HepG2 (cell line): ENCODE measurements around the gene GNA12. TPM values are rescaled to one million over a fixed set of nuclear protein-coding genes. Genes with fewer than 3 reads are reported as not detected.

ENCODE experiments used
- ATF7 ChIP-seq, 2 experiments: fragments of 450-650 bp in 1 of 2; sonication (generic) in 1 of 2; formaldehyde crosslinking in 1 of 2; IDR thresholded peaks; 2 replicates each; pipeline versions ENCODE4 v1.4.0 to v1.6.1; 2016 to 2020; ENCODE audit warnings: antibody characterized with exemption in 1 of 2, mild to moderate bottlenecking in 1 of 2, missing genetic modification reagents in 1 of 2
- FOSL2 ChIP-seq: sonication (generic); formaldehyde crosslinking; IDR thresholded peaks from 2 replicates; pipeline ENCODE4 v1.4.0; 2020; ENCODE audit warnings: missing genetic modification reagents
- FOXK1 ChIP-seq: sonication (generic); formaldehyde crosslinking; IDR thresholded peaks from 2 replicates; pipeline ENCODE4 v1.4.0; 2020; ENCODE audit warnings: low read depth, missing genetic modification reagents, borderline replicate concordance
- NR2F6 ChIP-seq, 2 experiments: IDR thresholded peaks; 2 replicates each; pipeline ENCODE4 v1.6.1; 2016; ENCODE audit warnings: antibody characterized with exemption in 1 of 2, mild to moderate bottlenecking in 1 of 2
- PPARG ChIP-seq: conservative IDR thresholded peaks from 2 replicates; pipeline ENCODE4 v1.6.1; 2016; ENCODE audit warnings: missing biosample characterization, missing genetic modification reagents
- RXRB ChIP-seq: IDR thresholded peaks from 2 replicates; pipeline ENCODE4 v1.6.1; 2016; ENCODE audit warnings: borderline replicate concordance, missing genetic modification reagents, missing compliant biosample characterization
- SAP130 ChIP-seq: IDR thresholded peaks from 2 replicates; pipeline ENCODE4 v1.6.1; 2016; ENCODE audit warnings: low read depth
- SOX6 ChIP-seq, 2 experiments: fragments of 450-650 bp in 1 of 2; sonication (generic) in 1 of 2; formaldehyde crosslinking in 1 of 2; IDR thresholded peaks; 2 replicates each; pipeline versions ENCODE4 v1.4.0 to v1.6.1; 2017 to 2020; ENCODE audit warnings: antibody characterized with exemption in 1 of 2, mild to moderate bottlenecking in 1 of 2, missing genetic modification reagents in 1 of 2
- TBX2 ChIP-seq: sonication (generic); formaldehyde crosslinking; IDR thresholded peaks from 2 replicates; pipeline ENCODE4 v1.5.0; 2020; ENCODE audit warnings: missing genetic modification reagents, mild to moderate bottlenecking, borderline replicate concordance
- ZBTB3 ChIP-seq: sonication (generic); formaldehyde crosslinking; IDR thresholded peaks from 2 replicates; pipeline ENCODE4 v1.4.0; 2020; ENCODE audit warnings: low read depth, mild to moderate bottlenecking, moderate library complexity, missing genetic modification reagents, borderline replicate concordance
- ZFP82 ChIP-seq: sonication (generic); formaldehyde crosslinking; IDR thresholded peaks from 2 replicates; pipeline ENCODE4 v1.5.1; 2020; ENCODE audit warnings: mild to moderate bottlenecking, missing genetic modification reagents, borderline replicate concordance
- ZNF614 ChIP-seq: IDR thresholded peaks from 2 replicates; pipeline ENCODE4 v1.6.1; 2018; ENCODE audit warnings: missing biosample characterization, missing genetic modification reagents, inconsistent platforms, borderline replicate concordance
- ZNF652 ChIP-seq: IDR thresholded peaks from 2 replicates; pipeline ENCODE4 v1.6.1; 2016; ENCODE audit warnings: low read depth, borderline replicate concordance
- polyA plus RNA-seq, 8 experiments: library from polyadenylated mRNA; depleted of rRNA in 3 of 8; stranded (reverse) in 7 of 8; unstranded in 1 of 8; fragments of >200 nt; fragmentation: Illumina TruSeq in 4 of 8; extraction: Trizol in 4 of 8; gene quantifications; 2 replicates each; pipeline versions ENCODE4 v1.2.1 to v1.2.3, GENCODE V29; 2011 to 2016; ENCODE audit warnings: low read depth in 4 of 8, missing spikeins in 1 of 8, mixed read lengths in 1 of 8; ENCODE audit not compliant: insufficient read depth in 1 of 8
- total RNA-seq, 5 experiments: library from RNA; depleted of rRNA; stranded (reverse); fragments of >200 nt; fragmentation: Illumina TruSeq; extraction: Trizol; gene quantifications; 2 replicates each; pipeline ENCODE4 v1.2.3, GENCODE V29; 2016; ENCODE audit warnings: low read depth in 1 of 5
- TF ChIP-seq, protein P1 (sequence below): IDR thresholded peaks from 2 replicates; pipeline ENCODE4 v1.6.1; 2016; ENCODE audit warnings: low read depth, control low read depth
- TF ChIP-seq, protein P2 (sequence below): sonication (generic); formaldehyde crosslinking; IDR thresholded peaks from 2 replicates; pipeline ENCODE4 v1.5.1; 2020; ENCODE audit warnings: mild to moderate bottlenecking, missing genetic modification reagents, moderate library complexity
- TF ChIP-seq, protein P3 (sequence below): sonication (generic); formaldehyde crosslinking; IDR thresholded peaks from 2 replicates; pipeline ENCODE4 v1.5.0; 2020; ENCODE audit warnings: mild to moderate bottlenecking, missing genetic modification reagents
- TF ChIP-seq, protein P4 (sequence below): IDR thresholded peaks from 2 replicates; pipeline ENCODE4 v1.6.1; 2016; ENCODE audit warnings: missing compliant biosample characterization, missing genetic modification reagents, borderline replicate concordance

The GNA12 gene
- total and polyA plus RNA-seq, 2 of the 13 experiments (the other 11 are each of a cell fraction or from before 2014, with no cell fraction given), result 16.2 to 50.9 TPM

DNA sequence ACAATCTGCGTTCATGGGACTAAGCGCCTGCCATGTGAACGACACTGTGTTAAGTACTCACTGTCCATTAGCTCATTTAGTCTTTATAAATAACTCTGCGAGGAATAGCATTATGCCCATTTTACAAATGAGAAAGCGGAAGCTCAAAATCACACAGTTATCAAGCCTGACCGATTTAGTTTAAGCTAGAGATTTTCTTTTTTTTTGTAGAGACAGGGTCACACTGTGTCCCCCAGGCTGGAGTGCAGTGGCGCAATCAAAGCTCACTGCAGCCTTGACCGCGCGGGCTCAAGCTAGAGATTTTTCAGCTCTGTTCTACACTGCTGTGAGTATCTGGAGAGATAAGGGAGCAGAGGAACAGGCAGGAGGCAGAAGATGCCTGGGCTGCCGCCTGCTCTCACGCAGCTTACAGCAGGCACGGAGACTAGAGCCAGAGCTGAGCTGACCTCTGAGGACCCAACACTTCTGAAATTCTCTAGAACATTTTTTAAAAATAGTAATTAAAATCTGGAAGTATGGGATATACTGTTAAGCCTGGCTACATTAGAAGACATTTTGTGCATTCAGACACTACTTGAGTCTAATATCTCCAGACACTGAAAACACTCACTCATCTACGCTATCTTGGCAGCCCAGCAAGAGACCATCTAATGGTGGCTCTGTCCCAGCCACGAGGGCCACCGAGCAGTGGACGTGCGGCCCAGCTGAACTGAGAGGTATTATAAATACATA, 38.7 kb downstream of the GNA12 start (continued):
- TF ChIP-seq, protein P1, sequence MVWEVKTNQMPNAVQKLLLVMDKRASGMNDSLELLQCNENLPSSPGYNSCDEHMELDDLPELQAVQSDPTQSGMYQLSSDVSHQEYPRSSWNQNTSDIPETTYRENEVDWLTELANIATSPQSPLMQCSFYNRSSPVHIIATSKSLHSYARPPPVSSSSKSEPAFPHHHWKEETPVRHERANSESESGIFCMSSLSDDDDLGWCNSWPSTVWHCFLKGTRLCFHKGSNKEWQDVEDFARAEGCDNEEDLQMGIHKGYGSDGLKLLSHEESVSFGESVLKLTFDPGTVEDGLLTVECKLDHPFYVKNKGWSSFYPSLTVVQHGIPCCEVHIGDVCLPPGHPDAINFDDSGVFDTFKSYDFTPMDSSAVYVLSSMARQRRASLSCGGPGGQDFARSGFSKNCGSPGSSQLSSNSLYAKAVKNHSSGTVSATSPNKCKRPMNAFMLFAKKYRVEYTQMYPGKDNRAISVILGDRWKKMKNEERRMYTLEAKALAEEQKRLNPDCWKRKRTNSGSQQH (CRISPR knock-in tag), result no peak
- TF ChIP-seq ATF7 (IDR thresholded peaks at IDR 0.05) (no peak), ATF7 (CRISPR knock-in tag; IDR thresholded peaks at IDR 0.05) (0 out of 2 replicates have a peak, but pooled peaks have one; percentile 39), ZNF652 (CRISPR knock-in tag) (peak; percentile 16; the same call in 1 of the 2 replicates), PPARG (CRISPR knock-in tag) (0 out of 2 replicates have a peak, but pooled peaks have one; percentile 16), SAP130 (CRISPR knock-in tag) (peak; percentile 66), FOSL2 (CRISPR knock-in tag) (peak; percentile 57), RXRB (peak; percentile 77; the same call in 1 of the 2 replicates), ZBTB3 (CRISPR knock-in tag) (peak; percentile 31; the same call in 1 of the 2 replicates), ZNF614 (CRISPR knock-in tag) (0 out of 2 replicates have a peak, but pooled peaks have one; percentile 53), SOX6 (IDR thresholded peaks at IDR 0.05) (no peak), SOX6 (CRISPR knock-in tag; IDR thresholded peaks at IDR 0.05) (peak; percentile 67), ZFP82 (CRISPR knock-in tag) (0 out of 2 replicates have a peak, but pooled peaks have one; percentile 55), NR2F6 (IDR thresholded peaks at IDR 0.05) (no peak), NR2F6 (CRISPR knock-in tag; IDR thresholded peaks at IDR 0.05) (peak; percentile 65), TBX2 (peak; percentile 23; the same call in 1 of the 2 replicates), FOXK1 (CRISPR knock-in tag) (0 out of 2 replicates have a peak, but pooled peaks have one; percentile 33)
- TF ChIP-seq, protein P2, sequence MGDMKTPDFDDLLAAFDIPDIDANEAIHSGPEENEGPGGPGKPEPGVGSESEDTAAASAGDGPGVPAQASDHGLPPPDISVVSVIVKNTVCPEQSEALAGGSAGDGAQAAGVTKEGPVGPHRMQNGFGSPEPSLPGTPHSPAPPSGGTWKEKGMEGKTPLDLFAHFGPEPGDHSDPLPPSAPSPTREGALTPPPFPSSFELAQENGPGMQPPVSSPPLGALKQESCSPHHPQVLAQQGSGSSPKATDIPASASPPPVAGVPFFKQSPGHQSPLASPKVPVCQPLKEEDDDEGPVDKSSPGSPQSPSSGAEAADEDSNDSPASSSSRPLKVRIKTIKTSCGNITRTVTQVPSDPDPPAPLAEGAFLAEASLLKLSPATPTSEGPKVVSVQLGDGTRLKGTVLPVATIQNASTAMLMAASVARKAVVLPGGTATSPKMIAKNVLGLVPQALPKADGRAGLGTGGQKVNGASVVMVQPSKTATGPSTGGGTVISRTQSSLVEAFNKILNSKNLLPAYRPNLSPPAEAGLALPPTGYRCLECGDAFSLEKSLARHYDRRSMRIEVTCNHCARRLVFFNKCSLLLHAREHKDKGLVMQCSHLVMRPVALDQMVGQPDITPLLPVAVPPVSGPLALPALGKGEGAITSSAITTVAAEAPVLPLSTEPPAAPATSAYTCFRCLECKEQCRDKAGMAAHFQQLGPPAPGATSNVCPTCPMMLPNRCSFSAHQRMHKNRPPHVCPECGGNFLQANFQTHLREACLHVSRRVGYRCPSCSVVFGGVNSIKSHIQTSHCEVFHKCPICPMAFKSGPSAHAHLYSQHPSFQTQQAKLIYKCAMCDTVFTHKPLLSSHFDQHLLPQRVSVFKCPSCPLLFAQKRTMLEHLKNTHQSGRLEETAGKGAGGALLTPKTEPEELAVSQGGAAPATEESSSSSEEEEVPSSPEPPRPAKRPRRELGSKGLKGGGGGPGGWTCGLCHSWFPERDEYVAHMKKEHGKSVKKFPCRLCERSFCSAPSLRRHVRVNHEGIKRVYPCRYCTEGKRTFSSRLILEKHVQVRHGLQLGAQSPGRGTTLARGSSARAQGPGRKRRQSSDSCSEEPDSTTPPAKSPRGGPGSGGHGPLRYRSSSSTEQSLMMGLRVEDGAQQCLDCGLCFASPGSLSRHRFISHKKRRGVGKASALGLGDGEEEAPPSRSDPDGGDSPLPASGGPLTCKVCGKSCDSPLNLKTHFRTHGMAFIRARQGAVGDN (CRISPR knock-in tag), result peak; percentile 70
- TF ChIP-seq, protein P3, sequence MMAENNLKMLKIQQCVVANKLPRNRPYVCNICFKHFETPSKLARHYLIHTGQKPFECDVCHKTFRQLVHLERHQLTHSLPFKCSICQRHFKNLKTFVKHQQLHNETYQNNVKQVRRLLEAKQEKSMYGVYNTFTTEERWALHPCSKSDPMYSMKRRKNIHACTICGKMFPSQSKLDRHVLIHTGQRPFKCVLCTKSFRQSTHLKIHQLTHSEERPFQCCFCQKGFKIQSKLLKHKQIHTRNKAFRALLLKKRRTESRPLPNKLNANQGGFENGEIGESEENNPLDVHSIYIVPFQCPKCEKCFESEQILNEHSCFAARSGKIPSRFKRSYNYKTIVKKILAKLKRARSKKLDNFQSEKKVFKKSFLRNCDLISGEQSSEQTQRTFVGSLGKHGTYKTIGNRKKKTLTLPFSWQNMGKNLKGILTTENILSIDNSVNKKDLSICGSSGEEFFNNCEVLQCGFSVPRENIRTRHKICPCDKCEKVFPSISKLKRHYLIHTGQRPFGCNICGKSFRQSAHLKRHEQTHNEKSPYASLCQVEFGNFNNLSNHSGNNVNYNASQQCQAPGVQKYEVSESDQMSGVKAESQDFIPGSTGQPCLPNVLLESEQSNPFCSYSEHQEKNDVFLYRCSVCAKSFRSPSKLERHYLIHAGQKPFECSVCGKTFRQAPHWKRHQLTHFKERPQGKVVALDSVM (CRISPR knock-in tag), result 0 out of 2 replicates have a peak, but pooled peaks have one; percentile 21
- TF ChIP-seq, protein P4, sequence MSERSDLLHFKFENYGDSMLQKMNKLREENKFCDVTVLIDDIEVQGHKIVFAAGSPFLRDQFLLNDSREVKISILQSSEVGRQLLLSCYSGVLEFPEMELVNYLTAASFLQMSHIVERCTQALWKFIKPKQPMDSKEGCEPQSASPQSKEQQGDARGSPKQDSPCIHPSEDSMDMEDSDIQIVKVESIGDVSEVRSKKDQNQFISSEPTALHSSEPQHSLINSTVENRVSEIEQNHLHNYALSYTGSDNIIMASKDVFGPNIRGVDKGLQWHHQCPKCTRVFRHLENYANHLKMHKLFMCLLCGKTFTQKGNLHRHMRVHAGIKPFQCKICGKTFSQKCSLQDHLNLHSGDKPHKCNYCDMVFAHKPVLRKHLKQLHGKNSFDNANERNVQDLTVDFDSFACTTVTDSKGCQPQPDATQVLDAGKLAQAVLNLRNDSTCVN (CRISPR knock-in tag), result peak; percentile 89; the same call in 1 of the 2 replicates
